Brain microvascular endothelial cell (primary cell): Measurements from ENCODE around the gene VSIG4.

ENCODE experiments used
- DNase-seq: peaks from one replicate; pipeline ENCODE4 v3.0.0-alpha.2; 2020
- H3K27ac ChIP-seq: fragments of 250-450 bp; sonication (Bioruptor Pico); 2 replicates; pipeline ENCODE4 v1.5.1; 2020; ENCODE audit warnings: mild to moderate bottlenecking, moderate library complexity
- H3K27me3 ChIP-seq: fragments of 250-450 bp; sonication (Bioruptor Pico); replicated peaks from 2 replicates; pipeline ENCODE4 v1.5.1; 2020; ENCODE audit warnings: mild to moderate bottlenecking
- H3K36me3 ChIP-seq: fragments of 250-450 bp; sonication (Bioruptor Pico); replicated peaks from 2 replicates; pipeline ENCODE4 v1.5.1; 2020; ENCODE audit warnings: mild to moderate bottlenecking
- H3K4me3 ChIP-seq: 2 replicates; pipeline ENCODE4 v1.5.1; 2011; ENCODE audit warnings: low read depth, mild to moderate bottlenecking, control low read depth, low read length, moderate library complexity
- CTCF ChIP-seq: IDR thresholded peaks from 2 replicates; pipeline ENCODE4 v1.5.1; 2011; ENCODE audit warnings: low read depth, mild to moderate bottlenecking, moderate library complexity, low read length, control low read depth, inconsistent platforms; ENCODE audit errors: missing control alignments
- in situ Hi-C: cut with HindIII; loops from 2 replicates; pipeline ENCODE4 v1.10.0; 2017; ENCODE audit warnings: low sequenced_read_pairs, low pct_ligation_motif_present

The VSIG4 gene

GRCh38 chrX:66054978-66055377, 15.1 kb upstream of the VSIG4 start:
- in situ Hi-C loops: no loop called here
- H3K36me3 ChIP-seq: no peaks in the 10 kb centered on the region
- TF ChIP-seq CTCF: no peak
- H3K27ac ChIP-seq: no peak overlapping the region
- no peak overlapping the region for H3K4me3 ChIP-seq
- no peak for DNase-seq
- H3K27me3 ChIP-seq: no peaks in the 10 kb centered on the region

GRCh38 chrX:66053414-66053813, 13.5 kb upstream of the VSIG4 start:
- in situ Hi-C loops: no loop called here
- H3K27ac ChIP-seq: no peak overlapping the region
- no peak overlapping the region for H3K4me3 ChIP-seq
- no peak for DNase-seq
- H3K27me3 ChIP-seq: no peaks in the 10 kb centered on the region
- no peaks in the 10 kb centered on the region for H3K36me3 ChIP-seq
- no peak for TF ChIP-seq CTCF

- Histone ChIP-seq H3K36me3 (no peaks in the 10 kb centered on the region), H3K4me3 (no peak overlapping the region)
- DNase-seq: no peak
These were observed 12.1 kb upstream of the VSIG4 start for GRCh38 chrX:66051980-66052379.

DNA sequence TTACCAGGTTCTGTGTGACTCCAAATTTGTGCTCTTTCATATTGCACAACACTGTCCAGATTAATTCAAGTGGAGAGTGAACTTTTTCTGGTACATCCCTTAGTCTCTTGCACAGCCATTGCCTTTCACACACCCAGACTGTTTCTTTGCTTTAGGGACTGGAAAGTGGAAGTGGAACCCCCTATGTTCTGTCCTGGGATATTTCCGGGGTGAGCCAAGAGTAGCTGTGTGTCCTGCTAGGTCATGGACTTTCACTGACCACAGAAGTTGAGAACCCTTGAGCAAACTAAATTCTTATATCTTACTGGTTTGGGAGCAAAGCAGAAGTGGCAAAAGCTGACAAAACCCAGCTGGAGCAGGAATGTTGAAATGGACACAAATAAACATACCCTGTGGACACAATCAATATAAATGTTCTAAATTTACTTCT, 10.3 kb upstream of the VSIG4 start:
- Histone ChIP-seq H3K27me3 (no peaks in the 10 kb centered on the region), H3K36me3 (no peaks in the 10 kb centered on the region), H3K27ac (no peak overlapping the region), H3K4me3 (no peak overlapping the region)
- in situ Hi-C loops: no loop called here
- TF ChIP-seq CTCF: no peak
- no peak for DNase-seq

More at GRCh38 chrX:66051980-66052379, 12.1 kb upstream of the VSIG4 start:
- no peak overlapping the region for H3K27ac ChIP-seq
- no peak for TF ChIP-seq CTCF
- no peaks in the 10 kb centered on the region for H3K27me3 ChIP-seq
- in situ Hi-C loops: no loop called here

GRCh38 chrX:66049056-66049455, 9.2 kb upstream of the VSIG4 start:
- no peak for DNase-seq
- Histone ChIP-seq H3K27ac (no peak overlapping the region), H3K4me3 (no peak overlapping the region), H3K27me3 (no peaks in the 10 kb centered on the region), H3K36me3 (no peaks in the 10 kb centered on the region)
- in situ Hi-C loops: no loop called here
- TF ChIP-seq CTCF: no peak

- H3K36me3 ChIP-seq: no peaks in the 10 kb centered on the region
- DNase-seq: no peak
- H3K4me3 ChIP-seq: no peak overlapping the region
- in situ Hi-C loops: no loop called here
- no peak overlapping the region for H3K27ac ChIP-seq
- no peak for TF ChIP-seq CTCF
- H3K27me3 ChIP-seq: no peaks in the 10 kb centered on the region
These were observed 6.8 kb upstream of the VSIG4 start for GRCh38 chrX:66046612-66047235.
